Effector memory CD4-positive, alpha-beta T cell (primary cell): ENCODE results near the gene OR6T1.

Source experiments
- DNase-seq, 3 donors: peaks; one replicate each; pipeline ENCODE4 v3.0.0-alpha.2; 2020
- H3K27ac ChIP-seq: 2 replicates; pipeline ENCODE4 v1.7.0; 2013; ENCODE audit warnings: mild to moderate bottlenecking, low read length, moderate library complexity; ENCODE audit not compliant: insufficient read depth, poor library complexity, severe bottlenecking
- H3K27me3 ChIP-seq: replicated peaks from 2 replicates; pipeline ENCODE4 v1.7.0; 2013; ENCODE audit warnings: mild to moderate bottlenecking, low read length; ENCODE audit not compliant: insufficient read depth, control insufficient read depth, poor library complexity, severe bottlenecking
- H3K36me3 ChIP-seq: 2 replicates; pipeline ENCODE4 v1.7.0; 2013; ENCODE audit warnings: mild to moderate bottlenecking, low read length, moderate library complexity; ENCODE audit not compliant: control insufficient read depth, insufficient read depth
- H3K4me1 ChIP-seq: 2 replicates; pipeline ENCODE4 v1.7.0; 2013; ENCODE audit warnings: low read length, mild to moderate bottlenecking; ENCODE audit not compliant: control insufficient read depth, insufficient read depth, poor library complexity, severe bottlenecking
- H3K4me3 ChIP-seq: 2 replicates; pipeline ENCODE4 v1.7.0; 2013; ENCODE audit warnings: low read length, low read depth, mild to moderate bottlenecking; ENCODE audit not compliant: insufficient read depth, poor library complexity, severe bottlenecking
- H3K9me3 ChIP-seq: 2 replicates; pipeline ENCODE4 v1.7.0; 2013; ENCODE audit warnings: mild to moderate bottlenecking, low read length, moderate library complexity; ENCODE audit not compliant: control insufficient read depth
- total RNA-seq, 3 donors: gene quantifications; one replicate each; lab custom pipeline; 2026; lab: John Stamatoyannopoulos, UW

Gene OR6T1
- 0 reads per million in 3 donors for total RNA-seq

GRCh38 chr11:123943738-123944137 is at the start of gene OR6T1:
Gene OR6T1, minus strand, starts transcription at chr11:123943838. Its CDS starts 0 bp downstream, at chr11:123943838.
- Histone ChIP-seq H3K36me3 (no peaks in the 10 kb centered on the region), H3K4me3 (no peak within 1 kb of the TSS), H3K27ac (no peak within 1 kb of the TSS), H3K9me3 (no peaks in the 10 kb centered on the region), H3K27me3 (no peaks in the 10 kb centered on the region), H3K4me1 (no peaks in the 10 kb centered on the region)
- DNase-seq = no peak

GRCh38 chr11:123979311-123979710 is 35.7 kb upstream of the OR6T1 start:
- Histone ChIP-seq H3K27ac (no peak overlapping the region), H3K9me3 (no peaks in the 10 kb centered on the region), H3K4me3 (no peak overlapping the region), H3K36me3 (no peaks in the 10 kb centered on the region), H3K4me1 (no peaks in the 10 kb centered on the region), H3K27me3 (no peaks in the 10 kb centered on the region)
- DNase-seq = no peak

- H3K4me3 ChIP-seq = no peak within 1 kb of the TSS
- H3K4me1 ChIP-seq = no peaks in the 10 kb centered on the region
- H3K9me3 ChIP-seq = no peaks in the 10 kb centered on the region
- H3K27me3 ChIP-seq = no peaks in the 10 kb centered on the region
- no peak within 1 kb of the TSS for H3K27ac ChIP-seq
- H3K36me3 ChIP-seq = no peaks in the 10 kb centered on the region
- no peak for DNase-seq
These were observed 34.2 kb upstream of the OR6T1 start, which contains the start of gene OR10S1 for GRCh38 chr11:123977731-123978347. Gene OR10S1, minus strand, starts transcription at chr11:123977781. Its CDS starts 117 bp downstream, at chr11:123977664.

- Histone ChIP-seq H3K4me3 (no peak overlapping the region), H3K9me3 (no peaks in the 10 kb centered on the region), H3K4me1 (no peaks in the 10 kb centered on the region), H3K36me3 (no peaks in the 10 kb centered on the region), H3K27me3 (no peaks in the 10 kb centered on the region), H3K27ac (no peak overlapping the region)
- no peak for DNase-seq
These were observed 33.3 kb upstream of the OR6T1 start for GRCh38 chr11:123976770-123977560.

- Histone ChIP-seq H3K4me3 (no peak overlapping the region), H3K27me3 (no peaks in the 10 kb centered on the region), H3K4me1 (no peaks in the 10 kb centered on the region), H3K27ac (no peak overlapping the region), H3K36me3 (no peaks in the 10 kb centered on the region), H3K9me3 (no peaks in the 10 kb centered on the region)
- no peak for DNase-seq
These were observed 30.2 kb upstream of the OR6T1 start for GRCh38 chr11:123973816-123974215.

GRCh38 chr11:123956752-123957151 is 13.1 kb upstream of the OR6T1 start:
- DNase-seq = no peak
- Histone ChIP-seq H3K27me3 (no peaks in the 10 kb centered on the region), H3K4me1 (no peaks in the 10 kb centered on the region), H3K36me3 (no peaks in the 10 kb centered on the region), H3K27ac (no peak overlapping the region), H3K9me3 (no peaks in the 10 kb centered on the region), H3K4me3 (no peak overlapping the region)

- Histone ChIP-seq H3K27ac (no peak overlapping the region), H3K36me3 (no peaks in the 10 kb centered on the region), H3K27me3 (no peaks in the 10 kb centered on the region), H3K4me1 (no peaks in the 10 kb centered on the region), H3K9me3 (no peaks in the 10 kb centered on the region), H3K4me3 (no peak overlapping the region)
- no peak for DNase-seq
These were observed 1.5 kb upstream of the OR6T1 start for GRCh38 chr11:123945132-123945531.

GRCh38 chr11:123942413-123942812 is 1.2 kb downstream of the OR6T1 start:
- H3K36me3 ChIP-seq = no peaks in the 10 kb centered on the region
- no peak overlapping the region for H3K4me3 ChIP-seq
- DNase-seq = no peak
- no peaks in the 10 kb centered on the region for H3K9me3 ChIP-seq
- no peak overlapping the region for H3K27ac ChIP-seq
- no peaks in the 10 kb centered on the region for H3K27me3 ChIP-seq
- H3K4me1 ChIP-seq = no peaks in the 10 kb centered on the region

GRCh38 chr11:123939317-123939716 is 4.3 kb downstream of the OR6T1 start, which contains the start of gene OR4D5:
Gene OR4D5, plus strand, starts transcription at chr11:123939617. Its CDS starts 0 bp downstream, at chr11:123939617.
- H3K27ac ChIP-seq = no peak within 1 kb of the TSS
- DNase-seq = no peak
- H3K36me3 ChIP-seq = no peaks in the 10 kb centered on the region
- no peaks in the 10 kb centered on the region for H3K27me3 ChIP-seq
- no peak within 1 kb of the TSS for H3K4me3 ChIP-seq
- H3K4me1 ChIP-seq = no peaks in the 10 kb centered on the region
- no peaks in the 10 kb centered on the region for H3K9me3 ChIP-seq

GRCh38 chr11:123924027-123924426 is 19.6 kb downstream of the OR6T1 start:
- H3K27me3 ChIP-seq = no peaks in the 10 kb centered on the region
- DNase-seq = no peak
- no peaks in the 10 kb centered on the region for H3K9me3 ChIP-seq
- H3K27ac ChIP-seq = no peak overlapping the region
- H3K4me1 ChIP-seq = no peaks in the 10 kb centered on the region
- no peak overlapping the region for H3K4me3 ChIP-seq
- no peaks in the 10 kb centered on the region for H3K36me3 ChIP-seq
